Activated naive CD8-positive, alpha-beta T cell treated with anti-CD3 and anti-CD28 coated beads for 36 hours (primary cell): ENCODE measurements around the gene EBLN1. TPM values are rescaled to one million over a fixed set of nuclear protein-coding genes. Genes with fewer than 3 reads are reported as not detected.
"Not testable (repeated sequence)": the region's sequence is repeated elsewhere in the genome, so short reads cannot be mapped to it uniquely, and the experiment has no call there.

Source experiments
- DNase-seq: peaks from one replicate; pipeline ENCODE4 v3.0.0; 2021
- H3K27ac Mint-ChIP-seq: one replicate; pipeline ENCODE4 v1.8.0; 2022; ENCODE audit warnings: mild to moderate bottlenecking, moderate library complexity, mixed read lengths
- H3K27me3 Mint-ChIP-seq: one replicate; pipeline ENCODE4 v1.8.0; 2022; ENCODE audit warnings: mild to moderate bottlenecking, mixed read lengths
- H3K36me3 Mint-ChIP-seq: one replicate; pipeline ENCODE4 v1.8.0; 2021; ENCODE audit warnings: mild to moderate bottlenecking, mixed read lengths
- H3K4me1 Mint-ChIP-seq: one replicate; pipeline ENCODE4 v1.8.0; 2021; ENCODE audit warnings: mixed read lengths
- H3K4me3 Mint-ChIP-seq: one replicate; pipeline ENCODE4 v1.8.0; 2022; ENCODE audit warnings: mild to moderate bottlenecking, moderate library complexity, mixed read lengths
- H3K9me3 Mint-ChIP-seq: one replicate; pipeline ENCODE4 v1.8.0; 2022; ENCODE audit warnings: mixed read lengths
- total RNA-seq, 2 experiments: library from RNA; stranded (reverse); gene quantifications; one replicate each; pipeline ENCODE4 v1.2.3, GENCODE V29; 2021

EBLN1 gene
- total RNA-seq, 2 experiments from 2014 or later = not detected

DNA sequence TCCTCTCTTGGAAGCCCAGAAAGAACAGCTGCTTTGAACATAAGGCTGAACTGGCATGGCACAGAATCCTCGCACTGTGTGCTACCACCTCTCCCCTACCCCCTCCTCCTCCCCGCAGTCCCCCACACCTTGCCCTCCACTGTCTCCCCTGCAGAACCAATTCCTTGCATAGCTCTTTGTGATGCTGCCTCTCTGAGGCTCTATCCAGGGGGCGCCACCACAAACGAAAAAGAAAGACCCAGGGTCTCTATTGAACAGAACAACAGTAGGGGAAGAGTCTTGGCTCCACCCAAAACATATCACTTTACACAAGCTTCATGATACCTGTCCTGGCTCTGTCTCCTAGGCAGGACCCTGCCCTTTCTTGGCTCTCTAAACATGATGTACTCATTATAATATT is 26.2 kb upstream of the EBLN1 start:
- Mint-ChIP-seq H3K36me3 (peaks cover 14% of the 10 kb centered on the region), H3K4me1 (peaks cover 35% of the 10 kb centered on the region), H3K27ac (no peak overlapping the region), H3K9me3 (peaks cover 7% of the 10 kb centered on the region), H3K27me3 (peaks cover 20% of the 10 kb centered on the region), H3K4me3 (no peak overlapping the region)
- no peak for DNase-seq

DNA sequence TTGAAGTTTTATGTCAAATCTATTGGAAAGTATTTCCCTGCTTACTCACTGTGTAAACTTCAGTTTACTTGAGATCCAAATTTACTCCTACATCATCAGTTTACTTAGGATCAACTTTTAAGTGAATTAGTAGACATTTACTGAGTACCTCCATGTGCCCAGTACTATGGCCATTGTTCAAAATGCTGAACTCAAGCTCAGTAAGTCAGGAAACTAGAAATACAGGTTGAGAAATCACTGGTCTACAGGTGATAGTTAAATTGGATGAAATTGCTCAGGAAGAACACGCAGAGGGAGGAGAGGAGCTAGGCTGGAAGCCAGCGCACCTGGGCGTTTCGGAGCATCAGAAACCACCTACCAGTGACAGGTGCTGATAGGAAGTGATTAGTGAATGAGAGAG is 25.5 kb upstream of the EBLN1 start:
- Mint-ChIP-seq H3K27me3 (peaks cover 26% of the 10 kb centered on the region), H3K36me3 (peaks cover 12% of the 10 kb centered on the region)

DNA sequence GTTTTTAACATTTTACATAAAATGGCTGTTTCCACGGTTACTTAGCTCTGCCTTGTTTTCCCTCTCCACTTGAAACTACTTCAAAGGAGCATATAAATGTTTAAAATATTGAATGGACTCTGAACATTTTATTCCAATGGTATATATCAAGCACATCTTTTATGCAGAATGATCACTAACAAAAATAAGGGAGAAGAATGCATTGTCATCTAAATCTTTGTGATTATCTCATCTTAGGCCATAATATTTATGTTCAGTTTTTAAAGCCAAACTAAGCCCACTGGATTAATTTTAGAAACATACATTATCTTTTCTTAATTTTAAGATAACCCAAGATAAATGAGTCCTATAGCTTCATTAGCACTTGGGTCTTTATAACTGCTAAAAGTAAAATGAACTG is 13.4 kb upstream of the EBLN1 start:
- H3K9me3 Mint-ChIP-seq = no peaks in the 10 kb centered on the region
- peaks cover 4% of the 10 kb centered on the region for H3K36me3 Mint-ChIP-seq
- DNase-seq = no peak
- no peak overlapping the region for H3K4me3 Mint-ChIP-seq
- H3K27me3 Mint-ChIP-seq = peaks cover 15% of the 10 kb centered on the region
- H3K27ac Mint-ChIP-seq = no peak overlapping the region
- H3K4me1 Mint-ChIP-seq = peaks cover 21% of the 10 kb centered on the region

More for the DNA sequence above, 25.5 kb upstream of the EBLN1 start:
- DNase-seq = no peak
- Mint-ChIP-seq H3K9me3 (peaks cover 7% of the 10 kb centered on the region), H3K4me1 (peaks cover 34% of the 10 kb centered on the region), H3K27ac (no peak overlapping the region), H3K4me3 (no peak overlapping the region)

DNA sequence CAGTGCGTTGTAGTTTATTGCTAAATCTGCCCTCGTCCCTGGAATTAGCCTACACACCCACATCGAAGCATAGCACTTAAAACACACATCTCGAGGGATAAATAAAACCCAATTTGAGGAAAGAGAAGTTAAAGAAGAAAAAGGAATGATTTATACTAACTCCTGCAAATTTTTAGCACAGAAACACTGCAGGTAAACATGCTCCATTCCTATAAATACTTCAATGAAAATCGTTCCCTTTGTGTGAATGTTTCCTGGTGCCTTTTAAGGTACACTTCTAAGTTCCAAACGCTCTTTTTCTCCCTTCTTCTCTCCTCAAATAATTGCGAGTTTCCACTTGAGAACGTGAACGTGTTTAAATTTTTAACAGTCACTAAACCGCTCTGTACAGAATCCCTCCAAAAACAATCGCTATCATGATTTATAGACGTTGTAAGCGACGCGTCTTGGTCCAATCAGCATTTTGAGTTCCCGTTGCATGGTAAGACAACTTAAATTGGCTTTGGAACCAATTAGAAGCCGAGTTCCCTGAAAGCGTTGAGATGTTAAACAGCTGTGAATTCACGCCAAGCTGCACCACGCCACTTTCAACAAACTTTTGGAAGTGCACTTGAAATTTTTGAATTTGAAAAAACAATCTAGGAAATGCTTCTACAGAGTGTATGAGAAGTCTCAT is 12.5 kb upstream of the EBLN1 start:
- peaks cover 10% of the 10 kb centered on the region for H3K27me3 Mint-ChIP-seq
- H3K27ac Mint-ChIP-seq = peak overlapping the region; percentile 91
- peaks cover 21% of the 10 kb centered on the region for H3K4me1 Mint-ChIP-seq
- peak; percentile 14 for DNase-seq
- H3K9me3 Mint-ChIP-seq = no peaks in the 10 kb centered on the region
- H3K4me3 Mint-ChIP-seq = peak overlapping the region; percentile 83
- peaks cover 4% of the 10 kb centered on the region for H3K36me3 Mint-ChIP-seq

GRCh38 chr10:22229802-22230157 is 12.0 kb upstream of the EBLN1 start:
- H3K36me3 Mint-ChIP-seq = peaks cover 4% of the 10 kb centered on the region
- peaks cover 21% of the 10 kb centered on the region for H3K4me1 Mint-ChIP-seq
- H3K4me3 Mint-ChIP-seq = peak overlapping the region; percentile 83
- no peaks in the 10 kb centered on the region for H3K9me3 Mint-ChIP-seq
- peak overlapping the region; percentile 91 for H3K27ac Mint-ChIP-seq
- peaks cover 7% of the 10 kb centered on the region for H3K27me3 Mint-ChIP-seq
- DNase-seq = no peak

DNA sequence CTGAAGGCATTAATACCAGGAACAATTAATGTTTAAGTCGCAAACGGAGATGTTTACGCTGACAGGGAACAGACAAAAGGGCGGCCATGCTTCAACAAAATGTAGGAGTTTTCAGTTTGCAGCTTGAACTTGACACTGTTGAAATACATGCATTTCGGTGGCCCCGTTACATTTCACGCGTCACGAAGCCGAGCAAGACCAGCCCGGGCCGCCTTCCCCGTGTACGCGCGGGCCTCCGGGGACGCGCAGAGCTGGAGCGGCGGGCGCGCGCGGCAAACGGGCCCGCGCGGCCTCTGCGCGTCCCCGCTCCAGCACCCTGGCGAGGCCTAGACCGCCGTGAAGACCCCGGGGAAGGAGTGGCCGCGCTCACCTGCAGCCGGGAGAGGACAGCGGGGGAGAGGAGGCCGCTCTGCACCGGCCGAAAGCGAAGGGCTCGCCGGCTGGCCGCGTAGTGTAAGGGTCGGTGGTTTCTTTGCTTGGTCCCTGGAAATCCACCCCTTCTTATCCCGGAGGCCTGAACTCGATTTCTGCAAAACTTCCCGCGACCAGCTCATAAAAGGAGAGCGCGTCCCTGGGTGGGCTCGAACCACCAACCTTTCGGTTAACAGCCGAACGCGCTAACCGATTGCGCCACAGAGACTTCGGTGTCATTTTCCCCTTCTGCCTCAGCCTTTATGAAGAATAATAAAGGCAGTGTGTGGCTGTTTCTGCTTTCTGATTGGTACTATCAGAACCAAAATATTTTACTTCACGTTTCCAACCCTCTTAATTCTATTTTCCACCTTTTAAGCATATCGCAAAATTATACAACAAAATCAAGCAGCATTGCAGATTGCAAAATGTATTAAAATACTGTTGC is 11.4 kb upstream of the EBLN1 start:
- Mint-ChIP-seq H3K4me3 (peak overlapping the region; percentile 83), H3K27me3 (peaks cover 7% of the 10 kb centered on the region), H3K4me1 (peaks cover 21% of the 10 kb centered on the region), H3K27ac (peak overlapping the region; percentile 91), H3K36me3 (peaks cover 4% of the 10 kb centered on the region), H3K9me3 (no peaks in the 10 kb centered on the region)
- DNase-seq = peak; percentile 85

DNA sequence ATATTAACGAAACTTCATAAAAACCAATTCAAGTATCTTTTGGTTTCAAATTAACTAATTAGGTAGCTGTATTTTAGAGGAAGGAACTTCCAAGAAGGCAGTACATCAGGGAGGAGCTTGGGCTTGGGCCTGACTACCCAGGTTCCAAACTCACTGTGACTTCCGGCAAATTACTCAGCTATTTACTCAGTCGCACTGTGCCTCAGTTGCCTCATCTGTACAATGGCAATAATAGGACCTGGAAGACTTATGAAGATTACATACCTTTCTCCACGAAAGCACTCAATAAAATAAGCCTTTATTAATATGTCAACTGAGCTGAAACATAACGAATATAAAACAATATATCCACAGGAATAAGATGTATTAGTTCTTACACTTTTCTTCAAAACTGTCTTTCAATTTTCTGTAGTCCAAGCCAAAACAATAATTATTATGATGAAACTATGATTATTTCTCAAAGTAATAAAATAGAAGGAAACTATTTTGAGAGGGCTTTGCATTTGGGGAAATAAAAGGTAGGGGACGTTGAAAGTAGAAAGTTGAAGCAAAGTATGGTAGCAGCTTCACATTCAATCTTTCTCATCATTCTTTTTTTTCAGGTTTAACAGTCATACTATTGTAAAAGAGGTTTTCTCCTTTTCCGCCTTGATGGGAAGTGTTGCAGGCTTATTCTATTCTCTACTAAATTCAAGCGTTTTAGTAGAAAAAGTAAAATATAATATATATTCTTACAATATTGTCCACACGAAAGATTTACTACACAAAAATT is 10.5 kb upstream of the EBLN1 start:
- H3K36me3 Mint-ChIP-seq = peaks cover 4% of the 10 kb centered on the region
- H3K27me3 Mint-ChIP-seq = peaks cover 5% of the 10 kb centered on the region
- DNase-seq = no peak
- peak overlapping the region; percentile 83 for H3K4me3 Mint-ChIP-seq
- peak overlapping the region; percentile 75 for H3K27ac Mint-ChIP-seq
- H3K4me1 Mint-ChIP-seq = peaks cover 19% of the 10 kb centered on the region
- no peaks in the 10 kb centered on the region for H3K9me3 Mint-ChIP-seq

DNA sequence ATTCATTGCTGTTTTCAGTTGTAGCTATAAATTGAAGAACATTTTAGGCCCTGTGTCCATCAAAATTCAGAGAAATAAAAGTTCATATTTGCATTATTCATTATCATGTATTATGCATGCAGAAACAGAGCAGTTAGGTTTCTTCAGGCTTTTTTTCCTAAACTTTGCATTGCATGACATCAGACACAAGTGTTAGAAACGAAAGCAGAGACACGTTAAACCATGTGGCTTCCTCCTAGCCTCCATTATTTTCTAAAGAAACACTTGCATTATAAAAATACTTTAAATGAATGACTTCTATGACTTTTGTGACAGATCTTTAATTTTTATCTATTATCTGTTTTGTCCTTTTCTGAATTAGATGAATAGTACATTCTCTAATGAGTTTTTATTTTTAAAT is 8.8 kb upstream of the EBLN1 start:
- Mint-ChIP-seq H3K27ac (no peak overlapping the region), H3K4me1 (peaks cover 30% of the 10 kb centered on the region), H3K36me3 (peaks cover 5% of the 10 kb centered on the region), H3K27me3 (peaks cover 12% of the 10 kb centered on the region), H3K9me3 (peaks cover 3% of the 10 kb centered on the region), H3K4me3 (no peak overlapping the region)
- DNase-seq = no peak

GRCh38 chr10:22222236-22223190 is 4.7 kb upstream of the EBLN1 start:
- peaks cover 26% of the 10 kb centered on the region for H3K27me3 Mint-ChIP-seq
- H3K4me1 Mint-ChIP-seq = peaks cover 15% of the 10 kb centered on the region
- H3K27ac Mint-ChIP-seq = no peak overlapping the region
- peaks cover 2% of the 10 kb centered on the region for H3K36me3 Mint-ChIP-seq
- H3K4me3 Mint-ChIP-seq = no peak overlapping the region
- H3K9me3 Mint-ChIP-seq = peaks cover 3% of the 10 kb centered on the region
- no peak for DNase-seq

- H3K36me3 Mint-ChIP-seq = peaks cover 2% of the 10 kb centered on the region
- H3K27me3 Mint-ChIP-seq = peaks cover 27% of the 10 kb centered on the region
- H3K9me3 Mint-ChIP-seq = peaks cover 3% of the 10 kb centered on the region
- no peak overlapping the region for H3K27ac Mint-ChIP-seq
- peaks cover 15% of the 10 kb centered on the region for H3K4me1 Mint-ChIP-seq
- no peak overlapping the region for H3K4me3 Mint-ChIP-seq
- DNase-seq = no peak
These were observed 1.5 kb upstream of the EBLN1 start for GRCh38 chr10:22219308-22219707.

DNA sequence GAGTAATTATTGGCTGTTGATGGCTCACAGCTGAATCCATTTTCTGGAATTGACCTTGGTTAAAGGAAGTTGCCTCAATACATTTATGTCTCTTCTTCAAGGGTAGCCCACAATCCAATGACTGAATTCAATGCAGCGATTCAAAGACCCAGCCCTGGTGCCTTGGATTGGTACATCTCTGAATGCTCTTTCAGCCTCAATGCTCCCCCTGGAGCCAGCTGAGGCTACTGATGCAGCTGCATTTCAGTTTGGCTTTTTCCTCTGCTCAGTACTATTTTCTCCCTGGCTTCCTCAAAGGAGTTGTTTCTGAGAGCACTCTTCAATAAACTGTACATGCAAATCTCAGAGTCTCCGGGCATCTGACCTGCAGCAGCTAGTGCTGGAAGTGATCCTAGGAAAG is 633 bp upstream of the EBLN1 start:
- Mint-ChIP-seq H3K4me3 (no peak overlapping the region), H3K9me3 (peaks cover 3% of the 10 kb centered on the region), H3K36me3 (peaks cover 2% of the 10 kb centered on the region), H3K27ac (no peak overlapping the region), H3K4me1 (peaks cover 15% of the 10 kb centered on the region), H3K27me3 (peaks cover 27% of the 10 kb centered on the region)
- no peak for DNase-seq

GRCh38 chr10:22217084-22217483 is 731 bp downstream of the EBLN1 start:
- not testable (repeated sequence) for H3K4me3 Mint-ChIP-seq, H3K4me1 Mint-ChIP-seq, DNase-seq, H3K36me3 Mint-ChIP-seq, H3K9me3 Mint-ChIP-seq, H3K27ac Mint-ChIP-seq
- H3K27me3 Mint-ChIP-seq = peaks cover 20% of the 10 kb centered on the region

- H3K27me3 Mint-ChIP-seq = peaks cover 12% of the 10 kb centered on the region
- no peak overlapping the region for H3K4me3 Mint-ChIP-seq
- H3K36me3 Mint-ChIP-seq = no peaks in the 10 kb centered on the region
- H3K27ac Mint-ChIP-seq = no peak overlapping the region
- H3K9me3 Mint-ChIP-seq = no peaks in the 10 kb centered on the region
- no peak for DNase-seq
- no peaks in the 10 kb centered on the region for H3K4me1 Mint-ChIP-seq
These were observed 7.5 kb downstream of the EBLN1 start for GRCh38 chr10:22210267-22210666.

GRCh38 chr10:22193945-22194344 is 23.9 kb downstream of the EBLN1 start:
- no peaks in the 10 kb centered on the region for H3K4me1 Mint-ChIP-seq
- H3K4me3 Mint-ChIP-seq = no peak overlapping the region
- H3K36me3 Mint-ChIP-seq = no peaks in the 10 kb centered on the region
- H3K27me3 Mint-ChIP-seq = peaks cover 5% of the 10 kb centered on the region
- no peak for DNase-seq
- no peaks in the 10 kb centered on the region for H3K9me3 Mint-ChIP-seq
- H3K27ac Mint-ChIP-seq = no peak overlapping the region
